H1 (cell line): ENCODE data around the gene ZAP70. TPM values are rescaled to one million over a fixed set of nuclear protein-coding genes. Genes with fewer than 3 reads are reported as not detected.

Source experiments
- CTCF ChIA-PET: fragments of 300-600 bp; sonication (Branson Sonifier 250); formaldehyde crosslinking; loops from one replicate; lab custom pipeline; 2021; ENCODE audit not compliant: partially characterized antibody; lab: Charles Lee
- POLR2A ChIA-PET: fragments of 300-600 bp; sonication (Branson Sonifier 250); formaldehyde crosslinking; loops from one replicate; lab custom pipeline; 2021; ENCODE audit warnings: inconsistent platforms; ENCODE audit not compliant: partially characterized antibody; lab: Charles Lee
- DNase-seq, 2 experiments: peaks; one replicate each; pipeline versions ENCODE4 v3.0.0 to v3.0.0-alpha.2; 2010 to 2022; ENCODE audit warnings: low spot score in 2 of 2, low read depth in 1 of 2, mixed read lengths in 1 of 2
- FAIRE-seq: peaks from 2 replicates; lab custom pipeline; 2011; peaks lifted over from hg19 to GRCh38; lab: Jason Lieb, UNC
- H2AFZ ChIP-seq: 2 replicates; pipeline ENCODE4 v1.8.1; 2012; ENCODE audit warnings: low read length, inconsistent platforms
- H2AK5ac ChIP-seq: 2 replicates; pipeline ENCODE4 v1.6.1; 2013; ENCODE audit warnings: low read depth, low read length
- H2BK120ac ChIP-seq: replicated peaks from 2 replicates; pipeline ENCODE3; 2013; ENCODE audit warnings: low read depth, low read length, inconsistent platforms
- H2BK12ac ChIP-seq: 2 replicates; pipeline ENCODE4 v1.6.1; 2013; ENCODE audit warnings: low read depth, low read length
- H2BK15ac ChIP-seq: 2 replicates; pipeline ENCODE4 v1.6.1; 2013; ENCODE audit warnings: low read length
- H2BK20ac ChIP-seq: 2 replicates; pipeline ENCODE4 v1.6.1; 2013; ENCODE audit warnings: low read length
- H2BK5ac ChIP-seq: 2 replicates; pipeline ENCODE4 v1.6.1; 2013; ENCODE audit warnings: low read depth, low read length
- H3K14ac ChIP-seq: 2 replicates; pipeline ENCODE4 v1.6.1; 2013; ENCODE audit warnings: inconsistent platforms; ENCODE audit not compliant: insufficient read length
- H3K18ac ChIP-seq: 2 replicates; pipeline ENCODE4 v1.6.1; 2013; ENCODE audit warnings: low read length; ENCODE audit errors: extremely low read depth
- H3K23ac ChIP-seq: 2 replicates; pipeline ENCODE4 v1.6.1; 2013; ENCODE audit warnings: inconsistent platforms; ENCODE audit not compliant: insufficient read length
- H3K23me2 ChIP-seq: 2 replicates; pipeline ENCODE4 v1.6.1; 2013; ENCODE audit warnings: low read depth, low read length
- H3K27ac ChIP-seq: 2 replicates; pipeline ENCODE4 v1.6.1; 2011; ENCODE audit warnings: low read depth, low read length, inconsistent platforms
- H3K27me3 ChIP-seq, 4 experiments: replicated peaks in 1 of 4; 1 replicate in 1 of 4; 2 replicates in 3 of 4; pipeline versions ENCODE4 v1.6.1 to v1.8.1; 2011 to 2013; ENCODE audit warnings: low read length in 3 of 4, mild to moderate bottlenecking in 3 of 4, inconsistent platforms in 2 of 4, mixed read lengths in 2 of 4, moderate library complexity in 1 of 4; ENCODE audit not compliant: control insufficient read depth in 3 of 4, insufficient read depth in 3 of 4; ENCODE audit errors: extremely low read depth in 1 of 4
- H3K36me3 ChIP-seq, 4 experiments: 2 replicates each; pipeline versions ENCODE4 v1.6.1 to v1.8.1; 2011 to 2013; ENCODE audit warnings: mild to moderate bottlenecking in 4 of 4, low read length in 3 of 4, moderate library complexity in 2 of 4, control low read depth in 1 of 4, inconsistent platforms in 1 of 4; ENCODE audit not compliant: insufficient read depth in 4 of 4, control insufficient read depth in 2 of 4
- H3K4ac ChIP-seq: replicated peaks from 2 replicates; pipeline ENCODE3; 2013; ENCODE audit warnings: low read length, low read depth, mixed read lengths, inconsistent platforms; ENCODE audit not compliant: insufficient read length
- H3K4me1 ChIP-seq, 4 experiments: replicated peaks in 1 of 4; 1 replicate in 1 of 4; 2 replicates in 3 of 4; pipeline versions ENCODE4 v1.6.1 to v1.8.1; 2011 to 2013; ENCODE audit warnings: low read length in 3 of 4, inconsistent platforms in 2 of 4, mixed read lengths in 1 of 4; ENCODE audit not compliant: insufficient read depth in 4 of 4, control insufficient read depth in 3 of 4
- H3K4me2 ChIP-seq, 2 experiments: 2 replicates each; pipeline versions ENCODE4 v1.6.1 to v1.8.1; 2011 to 2013; ENCODE audit warnings: low read depth in 2 of 2, low read length in 2 of 2, control low read depth in 1 of 2, inconsistent platforms in 1 of 2, mild to moderate bottlenecking in 1 of 2; ENCODE audit not compliant: insufficient read depth in 1 of 2
- H3K4me3 ChIP-seq, 4 experiments: fragments of 200-600, 300-600 bp in 1 of 4; sonication (generic), shearing (Covaris generic), sonication (Bioruptor Twin) in 1 of 4; 2 replicates each; pipeline versions ENCODE4 v1.5.1 to v1.8.1; 2011 to 2016; ENCODE audit warnings: low read length in 4 of 4, low read depth in 3 of 4, control low read depth in 2 of 4, inconsistent platforms in 2 of 4, mild to moderate bottlenecking in 2 of 4, mixed read lengths in 1 of 4, moderate library complexity in 1 of 4; ENCODE audit not compliant: insufficient read depth in 2 of 4; ENCODE audit errors: extremely low read depth in 1 of 4
- H3K56ac ChIP-seq: replicated peaks from 2 replicates; pipeline ENCODE3; 2013; ENCODE audit warnings: low read depth, mild to moderate bottlenecking, mixed read lengths, low read length, inconsistent platforms; ENCODE audit not compliant: insufficient read length
- H3K79me1 ChIP-seq: 2 replicates; pipeline ENCODE4 v1.6.1; 2013; ENCODE audit warnings: low read depth, low read length, control low read depth
- H3K79me2 ChIP-seq, 2 experiments: 2 replicates each; pipeline versions ENCODE4 v1.6.1 to v1.8.1; 2012 to 2013; ENCODE audit warnings: low read length in 2 of 2, mild to moderate bottlenecking in 2 of 2, inconsistent platforms in 1 of 2; ENCODE audit not compliant: insufficient read depth in 2 of 2, control insufficient read depth in 1 of 2
- H3K9ac ChIP-seq, 4 experiments: replicated peaks in 1 of 4; 1 replicate in 1 of 4; 2 replicates in 3 of 4; pipeline versions ENCODE4 v1.6.1 to v1.8.1; 2011 to 2013; ENCODE audit warnings: low read depth in 3 of 4, low read length in 3 of 4, control low read depth in 2 of 4, mild to moderate bottlenecking in 2 of 4, moderate library complexity in 2 of 4, inconsistent platforms in 1 of 4; ENCODE audit errors: extremely low read depth in 1 of 4
- H3K9me3 ChIP-seq, 2 experiments: 2 replicates each; pipeline versions ENCODE4 v1.6.1 to v1.8.1; 2012 to 2013; ENCODE audit warnings: mild to moderate bottlenecking in 2 of 2, moderate library complexity in 2 of 2, control low read depth in 1 of 2, inconsistent platforms in 1 of 2, low read depth in 1 of 2, low read length in 1 of 2, mixed read lengths in 1 of 2; ENCODE audit not compliant: insufficient read depth in 2 of 2
- H4K20me1 ChIP-seq, 2 experiments: replicated peaks in 1 of 2; 2 replicates each; pipeline versions ENCODE3 to v1.8.1; 2011 to 2013; ENCODE audit warnings: inconsistent platforms in 2 of 2, low read length in 2 of 2, mild to moderate bottlenecking in 1 of 2; ENCODE audit not compliant: insufficient read depth in 2 of 2, control insufficient read depth in 1 of 2
- H4K5ac ChIP-seq: 2 replicates; pipeline ENCODE4 v1.6.1; 2013; ENCODE audit warnings: low read length, low read depth, mixed read lengths, inconsistent platforms; ENCODE audit not compliant: insufficient read length
- H4K8ac ChIP-seq: 2 replicates; pipeline ENCODE4 v1.8.0; 2013; ENCODE audit warnings: mild to moderate bottlenecking, moderate library complexity, low read length, inconsistent platforms; ENCODE audit not compliant: insufficient read depth; ENCODE audit errors: extremely low read depth
- H4K91ac ChIP-seq: replicated peaks from 2 replicates; pipeline ENCODE3; 2013; ENCODE audit warnings: low read length, mixed read lengths, inconsistent platforms; ENCODE audit not compliant: insufficient read length
- ASH2L ChIP-seq: fragments of 200-600, 300-600 bp; sonication (generic); IDR thresholded peaks from one replicate; pipeline ENCODE4 v1.7.1; 2017; ENCODE audit warnings: low read length
- BRCA1 ChIP-seq: IDR thresholded peaks from 2 replicates; pipeline ENCODE4 v1.6.1; 2012; ENCODE audit warnings: low read depth, low read length, improper control_type of control experiment
- CBX8 ChIP-seq: fragments of 300-800, 300-1000 bp; sonication (generic); IDR thresholded peaks from 2 replicates; pipeline ENCODE4 v1.7.1; 2016; ENCODE audit warnings: low read depth, low read length, borderline replicate concordance
- CEBPB ChIP-seq: IDR thresholded peaks from 2 replicates; pipeline ENCODE4 v1.6.1; 2012; ENCODE audit warnings: low read depth, low read length
- CREB1 ChIP-seq: IDR thresholded peaks from 2 replicates; pipeline ENCODE4 v1.6.1; 2012; ENCODE audit warnings: inconsistent platforms
- EGR1 ChIP-seq: IDR thresholded peaks from 2 replicates; pipeline ENCODE4 v1.6.1; 2011; ENCODE audit warnings: low read depth, low read length, borderline replicate concordance
- FOSL1 ChIP-seq: IDR thresholded peaks from 2 replicates; pipeline ENCODE4 v1.6.1; 2011; ENCODE audit warnings: mild to moderate bottlenecking, low read depth, low read length, moderate library complexity; ENCODE audit not compliant: insufficient read depth
- KDM4A ChIP-seq: IDR thresholded peaks from one replicate; pipeline ENCODE4 v1.7.1; 2012; ENCODE audit warnings: low read depth, mild to moderate bottlenecking, moderate library complexity, low read length, inconsistent platforms; ENCODE audit not compliant: severe bottlenecking
- PHF8 ChIP-seq: fragments of 200-600 bp; sonication (generic); conservative IDR thresholded peaks from 2 replicates; pipeline ENCODE4 v1.7.1; 2012; ENCODE audit warnings: low read depth, mild to moderate bottlenecking, inconsistent platforms, low read length, moderate library complexity
- RXRA ChIP-seq: IDR thresholded peaks from 2 replicates; pipeline ENCODE4 v1.6.1; 2011; ENCODE audit warnings: low read depth, mild to moderate bottlenecking, low read length, moderate library complexity; ENCODE audit not compliant: insufficient read depth
- SP2 ChIP-seq: IDR thresholded peaks from 2 replicates; pipeline ENCODE4 v1.6.1; 2012; ENCODE audit warnings: mild to moderate bottlenecking, low read length, inconsistent platforms
- WGBS, 2 experiments: shearing (Covaris generic) in 1 of 2; methylation state at CpG; one replicate each; pipeline versions ENCODE4 v1.1.6 to v1.1.7; 2013 to 2015; ENCODE audit warnings: low lambda C conversion rate in 2 of 2, mixed read lengths in 2 of 2, inconsistent platforms in 1 of 2, low coverage in 1 of 2, missing lambda C conversion rate in 1 of 2; ENCODE audit not compliant: insufficient replicate concordance in 2 of 2, insufficient coverage in 1 of 2, insufficient read length in 1 of 2; ENCODE audit errors: extremely low coverage in 1 of 2, missing lambda C conversion rate in 1 of 2; 5-methylcytosine and 5-hydroxymethylcytosine counted together
- polyA plus RNA-seq, 7 experiments: library from polyadenylated mRNA; depleted of rRNA in 3 of 7; stranded (reverse) in 5 of 7; unstranded in 2 of 7; fragments of >200 nt in 5 of 7; fragments of 200-250 nt in 2 of 7; gene quantifications; 1 replicate in 5 of 7; 2 replicates in 1 of 7; 4 replicates in 1 of 7; pipeline versions ENCODE4 v1.2.1 to v1.2.3, GENCODE V29; 2011 to 2013; ENCODE audit warnings: missing spikeins in 2 of 7, mixed read lengths in 2 of 7
- total RNA-seq: library from RNA; stranded (reverse); fragmentation: NEBNext Ultra II Directional; extraction: Animal tissue kit (Norgen Biotek cat#: 25700); gene quantifications from 2 replicates; pipeline ENCODE4 v1.2.1, GENCODE V29; 2021
- TF ChIP-seq, protein P1 (sequence below): IDR thresholded peaks from 2 replicates; pipeline ENCODE4 v1.6.1; 2012; ENCODE audit warnings: inconsistent platforms
- TF ChIP-seq, protein P2 (sequence below): IDR thresholded peaks from 2 replicates; pipeline ENCODE4 v1.6.1; 2011; ENCODE audit warnings: low read depth, mild to moderate bottlenecking, low read length; ENCODE audit not compliant: insufficient read depth

Gene ZAP70
- total and polyA plus RNA-seq, 2 of the 8 experiments (the other 6 are each of a cell fraction or from before 2014, with no cell fraction given) = 0.15 TPM; not detected in 1

DNA sequence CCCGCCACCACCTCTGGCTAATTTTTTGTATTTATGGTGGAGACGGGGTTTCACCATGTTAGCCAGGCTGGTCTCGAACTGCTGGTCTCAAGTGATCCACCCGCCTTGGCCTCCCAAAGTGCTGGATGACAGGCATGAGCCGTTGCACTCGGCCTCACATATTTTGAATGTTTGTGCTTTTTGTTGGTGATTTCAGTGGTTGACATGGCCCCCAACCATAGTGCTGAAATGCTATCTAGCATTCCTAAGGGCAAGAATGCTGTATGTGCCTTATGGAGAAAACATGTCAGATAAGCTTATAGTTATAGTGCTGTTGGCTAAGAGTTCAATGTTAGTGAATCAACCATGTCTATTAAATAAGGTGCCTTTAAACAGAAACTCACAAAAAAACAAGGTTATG lies 8.9 kb downstream of the ZAP70 start:
- Histone ChIP-seq H4K5ac (no peak overlapping the region), H2BK120ac (no peak overlapping the region), H3K36me3 (no peaks in the 10 kb centered on the region), H3K27me3 (no peaks in the 10 kb centered on the region), H4K91ac (no peak overlapping the region), H3K4me3 (no peak overlapping the region), H3K9me3 (no peaks in the 10 kb centered on the region), H2AK5ac (no peak overlapping the region), H3K23me2 (no peaks in the 10 kb centered on the region), H2BK5ac (no peak overlapping the region), H3K79me2 (no peaks in the 10 kb centered on the region), H2BK12ac (no peak overlapping the region), H3K4me2 (no peak overlapping the region), H3K4ac (no peak overlapping the region), H3K27ac (no peak overlapping the region), H2BK15ac (no peak overlapping the region), H3K18ac (no peak overlapping the region), H3K4me1 (peaks cover 2 to 10% (median 3%) of the 10 kb centered on the region in 4 experiments; a peak in 5 of 7 replicates), H2AFZ (no peak overlapping the region), H3K23ac (no peak overlapping the region), H3K9ac (no peak overlapping the region), H3K79me1 (no peaks in the 10 kb centered on the region), H2BK20ac (no peak overlapping the region), H3K14ac (no peak overlapping the region), H4K8ac (no peak overlapping the region), H3K56ac (no peak overlapping the region), H4K20me1 (no peaks in the 10 kb centered on the region)
- ChIA-PET POLR2A (interaction anchor here (1.3 kb wide), 1 partner anchor 19 kb away, joined by 3 read pairs; no protein-coding TSS in a partner anchor), CTCF (interaction anchor here (0.8 to 11.0 kb wide), 6 partner anchors 13 to 1661 kb away, joined by 3 to 105 read pairs (median 5); no protein-coding TSS in a partner anchor)
- 99% methylated on average over 6 of the region's 6 CpGs; no CpG with 5 or more reads in 1 of the 2 experiments for WGBS, 2 experiments
- no peak for DNase-seq
- TF ChIP-seq, protein P1, sequence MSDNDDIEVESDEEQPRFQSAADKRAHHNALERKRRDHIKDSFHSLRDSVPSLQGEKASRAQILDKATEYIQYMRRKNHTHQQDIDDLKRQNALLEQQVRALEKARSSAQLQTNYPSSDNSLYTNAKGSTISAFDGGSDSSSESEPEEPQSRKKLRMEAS = no peak
- TF ChIP-seq SP2 (no peak), EGR1 (no peak), CEBPB (no peak), FOSL1 (no peak), RXRA (no peak), CREB1 (no peak), BRCA1 (no peak), CBX8 (no peak), ASH2L (no peak), KDM4A (no peak), PHF8 (no peak)
- TF ChIP-seq, protein P2, sequence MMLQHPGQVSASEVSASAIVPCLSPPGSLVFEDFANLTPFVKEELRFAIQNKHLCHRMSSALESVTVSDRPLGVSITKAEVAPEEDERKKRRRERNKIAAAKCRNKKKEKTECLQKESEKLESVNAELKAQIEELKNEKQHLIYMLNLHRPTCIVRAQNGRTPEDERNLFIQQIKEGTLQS = no peak
- FAIRE-seq = no peak
